DMS53 treated with DMSO at 0.1 percent for 48 hours (cell line): ENCODE data around the gene HOXC5.
"Not testable (repeated sequence)": the region's sequence is repeated elsewhere in the genome, so short reads cannot be mapped to it uniquely, and the experiment has no call there.

Experiments used
- DNase-seq: peaks from one replicate; lab custom pipeline; 2025; ENCODE audit not compliant: unreplicated experiment; lab: John Stamatoyannopoulos, UW

Gene HOXC5

DNA sequence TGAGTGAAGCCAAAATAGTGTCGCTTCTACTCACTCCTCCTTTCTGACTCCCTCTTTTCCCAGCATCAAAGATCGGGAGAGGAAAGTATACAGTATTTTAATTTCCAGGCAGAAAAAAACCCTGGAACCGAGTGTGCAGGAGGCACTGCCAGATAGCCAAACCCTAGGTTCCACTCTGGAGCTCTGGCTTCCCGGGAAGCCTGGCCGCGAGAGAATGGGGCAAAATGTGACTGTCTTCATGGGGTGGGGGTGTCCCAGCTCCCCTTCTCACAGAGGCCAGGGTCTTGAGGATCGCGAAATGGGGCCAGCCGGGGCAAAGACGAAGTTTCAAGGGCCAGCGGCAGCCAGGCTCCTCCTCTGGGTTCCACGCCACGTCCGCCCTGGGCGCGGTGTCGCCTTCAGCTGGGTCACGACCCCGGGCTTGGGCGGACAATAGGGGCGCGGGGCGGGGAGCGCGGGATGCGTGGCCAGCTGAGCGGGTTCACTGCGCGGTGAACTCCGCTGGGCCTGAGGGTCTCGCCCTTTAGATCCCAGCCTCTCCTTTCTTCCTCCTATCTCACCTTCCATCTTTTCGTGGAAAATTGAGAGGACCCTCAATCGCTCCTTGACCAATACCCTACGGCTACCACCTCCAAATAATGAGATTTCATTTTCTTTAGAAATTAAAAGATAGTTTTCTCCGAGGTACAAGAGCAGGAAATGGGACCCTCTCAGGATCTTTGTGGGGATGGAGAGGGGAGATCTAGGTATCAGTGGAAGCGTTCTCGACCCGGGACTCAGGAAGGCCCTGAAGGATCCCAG lies 27.5 kb downstream of the HOXC5 start:
- no peak for DNase-seq

- DNase-seq: no peak
Measured at GRCh38 chr12:54060975-54061778, 28.3 kb downstream of the HOXC5 start.

DNA sequence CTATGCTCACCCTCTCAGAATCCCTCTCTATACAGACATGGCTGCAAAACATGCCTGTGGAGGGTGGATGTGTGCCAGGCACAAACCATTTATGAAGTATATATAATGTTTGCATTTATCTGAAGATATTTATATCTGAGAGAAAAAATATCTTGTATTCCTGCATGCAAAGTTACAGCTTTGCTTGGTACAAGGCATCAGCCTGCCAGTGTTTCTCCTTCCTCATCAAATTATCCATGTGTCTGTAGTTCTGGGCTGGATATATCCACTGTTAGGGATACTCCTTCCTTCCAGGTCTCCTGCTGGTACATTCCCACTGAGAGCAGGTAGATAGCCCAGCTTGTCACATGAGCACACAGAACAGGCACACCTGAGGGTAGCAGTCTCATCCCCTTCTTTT lies 32.8 kb downstream of the HOXC5 start:
- DNase-seq: no peak

DNA sequence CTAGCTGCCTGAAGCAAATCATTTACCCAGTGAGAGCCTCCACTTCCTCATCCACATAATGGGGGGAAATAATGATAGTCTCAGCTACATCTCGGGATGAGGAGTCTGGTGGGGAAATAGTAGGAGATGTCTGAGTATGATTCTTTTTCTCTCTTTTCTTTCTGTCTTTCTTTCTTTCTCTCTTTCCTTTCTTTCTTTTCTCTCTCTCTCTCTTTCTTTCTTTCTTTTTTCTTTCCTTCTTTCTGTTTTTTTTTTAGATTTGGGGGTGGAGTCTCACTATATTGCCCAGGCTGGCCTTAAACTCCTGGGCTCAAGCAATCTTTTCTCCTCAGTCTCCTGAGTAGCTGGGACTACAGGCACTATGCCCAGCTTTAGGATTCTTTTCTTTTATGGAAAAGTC lies 33.6 kb downstream of the HOXC5 start:
- no peak for DNase-seq

- no peak for DNase-seq
Measured at GRCh38 chr12:54068418-54069070, 35.7 kb downstream of the HOXC5 start.

DNA sequence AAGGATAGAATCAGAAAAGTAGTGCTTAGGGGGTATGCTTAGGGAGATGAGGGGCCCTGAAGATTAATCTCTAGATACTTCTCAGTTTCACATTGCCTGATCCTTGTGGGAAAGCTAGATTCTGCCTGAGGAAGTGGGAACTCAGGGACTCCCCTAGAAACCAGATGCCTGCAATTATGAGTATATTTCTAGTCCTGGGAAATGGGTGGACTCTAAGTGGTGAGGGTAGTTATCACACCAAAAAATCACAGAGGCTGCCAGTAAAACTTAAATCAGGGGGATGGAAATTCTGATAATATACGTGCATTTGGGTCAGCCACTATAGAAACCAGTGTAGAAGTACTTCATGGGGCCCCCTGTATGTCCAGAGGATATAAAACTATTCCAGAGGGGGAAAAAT lies 39.1 kb downstream of the HOXC5 start:
- DNase-seq: no peak

GRCh38 chr12:54074308-54074707 lies 41.5 kb downstream of the HOXC5 start:
- no peak for DNase-seq

- DNase-seq: no peak
Measured at GRCh38 chr12:54075409-54075808, 42.6 kb downstream of the HOXC5 start.

- no peak for DNase-seq
Measured at GRCh38 chr12:54075974-54076373, 43.1 kb downstream of the HOXC5 start.

GRCh38 chr12:54077843-54078242 lies 45.0 kb downstream of the HOXC5 start:
- DNase-seq: not testable (repeated sequence)

DNA sequence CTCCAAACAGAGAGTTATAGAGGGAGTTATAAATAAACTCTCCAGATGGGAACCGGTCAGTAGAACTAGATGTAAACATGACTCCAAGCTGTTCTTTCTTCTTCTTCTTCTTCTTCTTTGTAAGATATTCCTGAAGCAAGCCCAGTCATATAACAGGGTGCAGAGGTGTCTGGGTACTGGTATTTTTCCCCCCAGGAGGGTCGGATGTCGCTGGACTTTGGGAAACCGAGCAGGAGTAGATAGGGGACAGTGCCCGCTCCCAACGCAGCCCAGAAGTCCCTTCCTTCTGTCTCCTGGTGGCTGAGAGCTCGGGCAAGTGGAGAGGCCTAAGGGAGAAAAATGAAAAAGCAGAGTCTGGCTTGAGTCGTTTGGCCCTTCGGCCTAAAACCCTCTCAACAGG lies 46.3 kb downstream of the HOXC5 start:
- not testable (repeated sequence) for DNase-seq

DNA sequence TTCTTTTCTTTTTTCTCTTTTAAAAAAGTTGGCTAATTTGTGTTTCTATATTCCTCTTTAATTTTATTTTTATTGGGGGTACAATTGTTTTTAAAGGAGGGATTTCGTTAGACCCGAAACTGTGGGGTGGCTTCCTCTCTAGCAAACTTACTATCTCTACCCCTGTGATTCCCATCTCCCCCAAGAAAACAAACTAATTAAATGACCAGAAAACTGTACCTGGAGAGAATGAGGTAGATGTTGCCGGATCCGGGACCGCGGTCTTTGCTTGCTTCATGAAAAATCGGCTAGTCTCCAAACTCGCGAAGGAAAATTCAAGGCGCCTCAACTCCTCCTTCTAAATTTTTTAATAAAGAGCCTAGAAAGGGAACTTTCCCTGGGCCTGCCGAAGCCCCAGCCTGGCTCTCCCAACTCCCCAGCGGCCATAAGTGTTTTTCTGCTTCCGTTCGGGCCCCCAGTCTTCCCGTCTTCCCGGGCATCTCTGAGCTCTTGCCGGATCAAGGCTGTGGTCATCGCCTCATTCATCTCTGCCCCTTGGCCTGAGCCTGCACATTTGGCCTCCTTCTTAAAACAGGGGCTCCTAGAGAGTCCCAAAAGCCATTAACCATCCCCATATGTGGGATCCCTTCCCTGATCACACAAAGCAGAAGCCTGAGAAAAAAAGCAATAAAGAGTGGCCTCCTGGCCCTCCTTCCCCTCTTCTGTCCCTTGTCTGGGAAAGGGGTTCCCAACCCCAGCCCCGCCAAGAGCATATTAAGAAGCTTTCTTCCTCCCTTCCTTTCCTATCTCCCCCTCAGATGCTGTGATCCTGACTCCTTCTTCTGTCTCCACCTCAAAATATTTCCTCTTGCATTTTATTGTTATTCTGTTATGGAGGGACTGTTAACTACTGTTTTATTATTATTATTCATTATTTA lies 47.4 kb downstream of the HOXC5 start:
- DNase-seq: not testable (repeated sequence)

DNA sequence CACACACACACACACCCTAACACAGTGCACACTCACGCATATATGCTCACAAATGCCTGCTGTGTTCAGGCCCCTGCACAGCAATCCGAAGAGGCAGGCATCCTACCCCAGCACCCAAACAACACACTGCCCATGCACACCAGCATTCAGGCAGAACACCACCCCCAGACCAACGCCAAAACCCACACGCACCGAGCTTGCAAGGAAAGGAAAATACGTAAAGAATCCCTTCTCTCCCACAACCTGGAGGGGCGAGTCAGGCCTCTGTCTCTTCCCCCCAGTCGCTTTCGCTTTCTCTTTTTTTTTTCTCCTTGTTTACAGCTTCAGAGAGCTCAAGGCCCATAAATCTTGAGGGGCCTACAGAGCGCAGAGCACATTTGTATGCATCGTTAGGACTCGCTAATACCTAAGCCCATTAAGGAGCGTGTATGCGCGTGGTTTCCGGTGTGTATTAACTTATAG lies 48.2 kb downstream of the HOXC5 start:
- DNase-seq: not testable (repeated sequence)

GRCh38 chr12:54081581-54082396 lies 48.9 kb downstream of the HOXC5 start:
- DNase-seq: not testable (repeated sequence)

DNA sequence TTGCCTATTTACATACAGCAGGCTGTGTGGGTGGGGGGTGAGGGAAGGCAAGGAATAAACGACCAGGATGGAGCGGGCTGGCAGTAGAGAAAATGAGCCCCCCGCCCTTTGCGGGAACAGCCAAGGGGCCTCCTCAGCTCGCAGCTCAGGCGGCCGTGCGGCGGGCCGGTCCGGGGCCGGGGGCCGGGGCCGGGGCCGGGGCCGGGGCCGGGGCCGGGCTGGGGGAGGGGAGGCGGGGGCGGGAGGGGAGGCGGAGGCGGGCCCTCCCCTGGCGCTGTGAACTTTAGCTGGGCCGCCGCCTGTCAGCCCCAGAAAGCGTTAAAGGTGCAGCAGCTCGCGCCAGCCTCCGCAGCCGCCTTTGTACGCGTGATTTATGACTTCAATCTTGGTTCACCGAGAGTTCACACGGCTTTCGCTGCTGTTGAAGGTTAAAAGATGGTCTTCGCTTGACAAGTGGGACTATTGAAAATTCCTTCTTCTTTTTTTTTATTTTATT lies 49.6 kb downstream of the HOXC5 start:
- no peak for DNase-seq
